D721Med (cell line): ENCODE results near the gene RTN4RL1.

Experiments used
- DNase-seq: peaks from one replicate; pipeline ENCODE4 v3.0.0; 2011; ENCODE audit warnings: low spot score; ENCODE audit not compliant: insufficient read length
- FAIRE-seq: peaks from 2 replicates; lab custom pipeline; 2011; peaks lifted over from hg19 to GRCh38; lab: Jason Lieb, UNC
- TF ChIP-seq, protein P1 (sequence below): IDR thresholded peaks from 2 replicates; pipeline ENCODE4 v1.5.1; 2012; ENCODE audit warnings: mild to moderate bottlenecking, control low read depth; ENCODE audit not compliant: insufficient read depth; ENCODE audit errors: missing control alignments

The RTN4RL1 gene

DNA sequence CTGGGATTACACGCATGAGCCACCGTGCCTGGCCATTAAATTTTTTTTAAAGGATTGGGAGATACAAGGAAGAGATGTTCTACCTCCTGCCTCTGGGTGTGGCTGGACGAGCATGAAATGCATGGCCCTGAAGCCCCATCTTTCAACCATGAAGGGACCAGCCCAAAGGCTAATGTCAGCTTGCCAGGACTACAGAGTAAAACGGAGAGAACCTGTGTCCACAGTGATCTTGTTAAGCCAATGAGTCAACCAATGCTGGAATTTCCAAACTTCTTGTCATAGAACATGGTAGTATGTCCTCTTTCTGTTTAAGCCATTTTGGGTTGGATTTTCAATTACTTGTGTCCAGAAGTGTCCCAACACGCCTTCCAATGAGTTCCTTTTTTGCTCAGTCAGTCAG is 71.3 kb downstream of the RTN4RL1 start:
- FAIRE-seq (no peak), DNase-seq (no peak)

GRCh38 chr17:1951920-1952319 is 73.2 kb downstream of the RTN4RL1 start:
- TF ChIP-seq, protein P1, sequence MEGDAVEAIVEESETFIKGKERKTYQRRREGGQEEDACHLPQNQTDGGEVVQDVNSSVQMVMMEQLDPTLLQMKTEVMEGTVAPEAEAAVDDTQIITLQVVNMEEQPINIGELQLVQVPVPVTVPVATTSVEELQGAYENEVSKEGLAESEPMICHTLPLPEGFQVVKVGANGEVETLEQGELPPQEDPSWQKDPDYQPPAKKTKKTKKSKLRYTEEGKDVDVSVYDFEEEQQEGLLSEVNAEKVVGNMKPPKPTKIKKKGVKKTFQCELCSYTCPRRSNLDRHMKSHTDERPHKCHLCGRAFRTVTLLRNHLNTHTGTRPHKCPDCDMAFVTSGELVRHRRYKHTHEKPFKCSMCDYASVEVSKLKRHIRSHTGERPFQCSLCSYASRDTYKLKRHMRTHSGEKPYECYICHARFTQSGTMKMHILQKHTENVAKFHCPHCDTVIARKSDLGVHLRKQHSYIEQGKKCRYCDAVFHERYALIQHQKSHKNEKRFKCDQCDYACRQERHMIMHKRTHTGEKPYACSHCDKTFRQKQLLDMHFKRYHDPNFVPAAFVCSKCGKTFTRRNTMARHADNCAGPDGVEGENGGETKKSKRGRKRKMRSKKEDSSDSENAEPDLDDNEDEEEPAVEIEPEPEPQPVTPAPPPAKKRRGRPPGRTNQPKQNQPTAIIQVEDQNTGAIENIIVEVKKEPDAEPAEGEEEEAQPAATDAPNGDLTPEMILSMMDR = no peak
- FAIRE-seq = no peak
- DNase-seq = no peak

More for the DNA sequence above, 71.3 kb downstream of the RTN4RL1 start:
- TF ChIP-seq, protein P1 = no peak

- FAIRE-seq = no peak
- TF ChIP-seq, protein P1 = no peak
- no peak for DNase-seq
Observed at GRCh38 chr17:1949754-1950153, 75.4 kb downstream of the RTN4RL1 start.

DNA sequence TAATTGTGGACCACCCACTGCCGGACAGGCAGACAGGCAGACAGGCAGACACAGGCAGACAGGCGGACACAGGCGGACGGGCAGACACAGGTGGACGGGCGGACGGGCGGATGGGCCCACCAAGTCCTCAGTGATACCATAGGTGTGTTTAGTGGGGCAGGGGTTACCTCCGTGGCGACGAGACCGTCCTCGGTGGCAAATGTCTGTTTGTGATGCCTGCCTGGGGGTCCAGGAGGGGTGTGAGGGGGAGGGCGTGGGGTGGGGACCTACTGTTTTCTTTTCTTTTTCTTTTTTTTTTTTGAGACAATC is 76.7 kb downstream of the RTN4RL1 start:
- no peak for DNase-seq
- FAIRE-seq = no peak
- TF ChIP-seq, protein P1 = no peak

DNA sequence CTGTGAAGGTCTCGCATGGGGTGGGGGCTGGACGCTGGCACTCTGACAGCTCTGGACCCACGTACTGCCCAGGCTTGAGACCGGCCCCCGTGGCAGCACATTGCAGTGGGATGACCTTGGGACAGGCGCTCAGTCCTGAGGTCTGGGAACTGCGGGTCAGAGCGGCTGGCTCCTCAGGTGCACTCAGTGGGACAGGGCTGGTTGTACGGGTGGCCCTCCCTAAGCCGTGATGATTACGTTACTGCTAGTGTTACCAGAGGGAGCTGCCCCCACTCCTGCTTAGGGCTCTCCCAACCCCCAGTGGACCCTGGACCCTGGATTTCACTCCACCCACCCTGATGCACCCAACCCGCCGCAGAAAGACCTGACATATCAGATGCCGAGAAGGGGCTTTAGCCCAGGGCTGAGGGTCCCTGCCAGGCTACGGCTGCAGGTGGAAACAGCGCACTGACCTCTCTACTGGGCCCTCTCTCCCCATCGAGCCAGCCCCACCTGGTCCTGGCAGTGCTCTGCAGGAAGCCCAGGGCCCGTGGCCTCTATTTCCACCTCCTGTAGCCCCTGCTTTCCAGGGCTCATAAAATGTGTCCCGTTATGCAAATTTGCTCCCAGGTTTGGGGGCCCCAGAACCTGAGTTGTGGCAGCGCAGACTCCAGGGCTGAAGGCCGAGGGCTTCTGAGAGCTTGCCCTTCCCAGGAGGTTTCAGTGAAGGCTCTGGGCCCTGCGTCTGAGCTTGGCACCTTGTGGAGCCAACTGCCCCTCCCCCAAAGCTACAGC is 77.2 kb downstream of the RTN4RL1 start:
- TF ChIP-seq, protein P1 = no peak
- no peak for DNase-seq
- no peak for FAIRE-seq

GRCh38 chr17:1947229-1947742 is 77.8 kb downstream of the RTN4RL1 start:
- no peak for DNase-seq
- FAIRE-seq = no peak
- TF ChIP-seq, protein P1 = no peak
